HepG2 (cell line): ENCODE data around the gene CROCC. TPM values are rescaled to one million over a fixed set of nuclear protein-coding genes. Genes with fewer than 3 reads are reported as not detected.
A peak's percentile ranks its signal among the peaks of the same experiment; 100 is the strongest.
"Not testable (repeated sequence)": the region's sequence is repeated elsewhere in the genome, so short reads cannot be mapped to it uniquely, and the experiment has no call there.

Source experiments
- ATAC-seq: fragments of 200-7000 bp; cut with Tn5 transposase; 3 replicates; pipeline ENCODE4 v1.9.1; 2020; ENCODE audit warnings: mild to moderate bottlenecking, moderate library complexity
- BruUV-seq: library from RNA; stranded (reverse); fragments of 400-500 nt; replicated peaks from 2 replicates; lab custom pipeline; 2021; lab: Mats Ljungman, UMichigan
- CTCF ChIA-PET: fragments of 300-600 bp; formaldehyde crosslinking; extraction: SDS; loops from one replicate; lab custom pipeline; 2021; ENCODE audit warnings: low total read pairs, inconsistent platforms, low intra/inter-chr PET ratio; lab: Yijun Ruan, JAX
- POLR2A ChIA-PET: fragments of 350-600 bp; sonication (Branson Sonifier 250); formaldehyde crosslinking; loops from one replicate; lab custom pipeline; 2020; ENCODE audit warnings: antibody characterized with exemption, inconsistent platforms; lab: Yijun Ruan, JAX
- DNase-seq: peaks from one replicate; pipeline ENCODE4 v3.0.0-alpha.2; 2015; ENCODE audit warnings: low spot score
- FAIRE-seq: peaks from 3 replicates; lab custom pipeline; 2011; peaks lifted over from hg19 to GRCh38; lab: Jason Lieb, UNC
- H2AFZ ChIP-seq: one replicate; pipeline ENCODE4 v1.6.1; 2011; ENCODE audit warnings: low read length, inconsistent platforms
- H3K27ac ChIP-seq: fragments of 300-600 bp; 3 replicates; pipeline ENCODE4 v1.8.0; 2011; ENCODE audit warnings: mixed run types, mild to moderate bottlenecking, mixed read lengths, low read length, inconsistent platforms; ENCODE audit not compliant: insufficient read depth; ENCODE audit errors: extremely low read length
- H3K27me3 ChIP-seq, 2 experiments: fragments of 200-600 bp in 1 of 2; 2 replicates in 1 of 2; 3 replicates in 1 of 2; pipeline versions ENCODE4 v1.6.0 to v1.8.0; 2011; ENCODE audit warnings: low read length in 2 of 2, mild to moderate bottlenecking in 2 of 2, moderate library complexity in 2 of 2, inconsistent platforms in 1 of 2; ENCODE audit not compliant: insufficient read depth in 2 of 2, control insufficient read depth in 1 of 2
- H3K36me3 ChIP-seq, 2 experiments: fragments of 200-600 bp in 1 of 2; replicated peaks in 1 of 2; 2 replicates in 1 of 2; 3 replicates in 1 of 2; pipeline versions ENCODE4 v1.5.1 to v1.8.0; 2011; ENCODE audit warnings: low read length in 2 of 2, inconsistent platforms in 1 of 2; ENCODE audit not compliant: insufficient read depth in 2 of 2, control insufficient read depth in 1 of 2
- H3K4me1 ChIP-seq: 2 replicates; pipeline ENCODE4 v1.5.1; 2012; ENCODE audit warnings: low read length, inconsistent platforms; ENCODE audit not compliant: insufficient read depth
- H3K4me2 ChIP-seq: 2 replicates; pipeline ENCODE4 v1.6.0; 2011; ENCODE audit warnings: low read depth, low read length, inconsistent platforms
- H3K4me3 ChIP-seq, 3 experiments: fragments of 200-600 bp in 1 of 3; sonication (generic), shearing (Covaris generic) in 1 of 3; replicated peaks in 1 of 3; 2 replicates each; pipeline ENCODE4 v1.5.1; 2011 to 2016; ENCODE audit warnings: low read length in 3 of 3, inconsistent platforms in 2 of 3, low read depth in 2 of 3, mild to moderate bottlenecking in 2 of 3, control low read depth in 1 of 3, mixed read lengths in 1 of 3; ENCODE audit not compliant: insufficient read depth in 1 of 3
- H3K79me2 ChIP-seq: one replicate; pipeline ENCODE4 v1.6.1; 2011; ENCODE audit warnings: low read length, inconsistent platforms; ENCODE audit not compliant: insufficient read depth
- H3K9ac ChIP-seq: 2 replicates; pipeline ENCODE4 v1.6.0; 2011; ENCODE audit warnings: mild to moderate bottlenecking, low read depth, low read length, inconsistent platforms; ENCODE audit not compliant: insufficient read depth
- H3K9me3 ChIP-seq: 2 replicates; pipeline ENCODE4 v1.5.1; 2012; ENCODE audit warnings: mild to moderate bottlenecking, low read length
- H4K20me1 ChIP-seq: 2 replicates; pipeline ENCODE4 v1.6.0; 2011; ENCODE audit warnings: inconsistent platforms, mild to moderate bottlenecking, low read length, moderate library complexity; ENCODE audit not compliant: insufficient read depth
- CBX1 ChIP-seq: IDR thresholded peaks from one replicate; pipeline ENCODE4 v1.6.1; 2016; ENCODE audit warnings: antibody characterized with exemption, low read depth
- MAZ ChIP-seq, 2 experiments: sonication (generic) in 1 of 2; formaldehyde crosslinking in 1 of 2; IDR thresholded peaks; 2 replicates each; pipeline versions ENCODE4 v1.5.0 to v1.6.1; 2012 to 2020; ENCODE audit warnings: low read depth in 2 of 2, mild to moderate bottlenecking in 2 of 2, borderline replicate concordance in 1 of 2, improper control_type of control experiment in 1 of 2, low read length in 1 of 2, missing genetic modification reagents in 1 of 2, moderate library complexity in 1 of 2
- REPIN1 ChIP-seq: sonication (generic); formaldehyde crosslinking; IDR thresholded peaks from 2 replicates; pipeline ENCODE4 v1.8.0; 2022; ENCODE audit warnings: missing genetic modification reagents, low read depth, mild to moderate bottlenecking, borderline replicate concordance
- ZMYM3 ChIP-seq: sonication (generic); formaldehyde crosslinking; IDR thresholded peaks from 2 replicates; pipeline ENCODE4 v1.5.1; 2020; ENCODE audit warnings: mild to moderate bottlenecking, missing genetic modification reagents
- ZNF3 ChIP-seq: IDR thresholded peaks from 2 replicates; pipeline ENCODE4 v1.7.0; 2017; ENCODE audit warnings: inconsistent platforms
- WGBS: methylation state at CpG from one replicate; pipeline ENCODE4 v1.1.6; 2017; ENCODE audit warnings: low lambda C conversion rate; 5-methylcytosine and 5-hydroxymethylcytosine counted together
- in situ Hi-C: cut with HindIII; loops from 2 replicates; pipeline ENCODE4 v1.10.0; 2017; ENCODE audit warnings: low pct_unique_long_range_greater_than_20kb; ENCODE audit not compliant: extremely low pct_ligation_motif_present
- intact Hi-C: fragments of 100-400 bp; cut with micrococcal nuclease; formaldehyde crosslinking; loops from one replicate; pipeline ENCODE4 v1.10.0; 2022; ENCODE audit not compliant: unreplicated experiment
- polyA plus RNA-seq, 8 experiments: library from polyadenylated mRNA; depleted of rRNA in 3 of 8; stranded (reverse) in 7 of 8; unstranded in 1 of 8; fragments of >200 nt; fragmentation: Illumina TruSeq in 4 of 8; extraction: Trizol in 4 of 8; gene quantifications; 2 replicates each; pipeline versions ENCODE4 v1.2.1 to v1.2.3, GENCODE V29; 2011 to 2016; ENCODE audit warnings: low read depth in 4 of 8, missing spikeins in 1 of 8, mixed read lengths in 1 of 8; ENCODE audit not compliant: insufficient read depth in 1 of 8
- total RNA-seq, 5 experiments: library from RNA; depleted of rRNA; stranded (reverse); fragments of >200 nt; fragmentation: Illumina TruSeq; extraction: Trizol; gene quantifications; 2 replicates each; pipeline ENCODE4 v1.2.3, GENCODE V29; 2016; ENCODE audit warnings: low read depth in 1 of 5
- TF ChIP-seq, protein P1 (sequence below): IDR thresholded peaks from 2 replicates; pipeline ENCODE4 v1.6.1; 2016
- TF ChIP-seq, protein P2 (sequence below): sonication (generic); formaldehyde crosslinking; IDR thresholded peaks from 2 replicates; pipeline ENCODE4 v1.5.0; 2020; ENCODE audit warnings: mild to moderate bottlenecking, missing genetic modification reagents
- TF ChIP-seq, protein P3 (sequence below): sonication (generic); formaldehyde crosslinking; IDR thresholded peaks from 2 replicates; pipeline ENCODE4 v1.4.0; 2020; ENCODE audit warnings: mild to moderate bottlenecking, missing genetic modification reagents

Gene CROCC
- total and polyA plus RNA-seq, 2 of the 13 experiments (the other 11 are each of a cell fraction or from before 2014, with no cell fraction given): 7.8 to 15.5 TPM

DNA sequence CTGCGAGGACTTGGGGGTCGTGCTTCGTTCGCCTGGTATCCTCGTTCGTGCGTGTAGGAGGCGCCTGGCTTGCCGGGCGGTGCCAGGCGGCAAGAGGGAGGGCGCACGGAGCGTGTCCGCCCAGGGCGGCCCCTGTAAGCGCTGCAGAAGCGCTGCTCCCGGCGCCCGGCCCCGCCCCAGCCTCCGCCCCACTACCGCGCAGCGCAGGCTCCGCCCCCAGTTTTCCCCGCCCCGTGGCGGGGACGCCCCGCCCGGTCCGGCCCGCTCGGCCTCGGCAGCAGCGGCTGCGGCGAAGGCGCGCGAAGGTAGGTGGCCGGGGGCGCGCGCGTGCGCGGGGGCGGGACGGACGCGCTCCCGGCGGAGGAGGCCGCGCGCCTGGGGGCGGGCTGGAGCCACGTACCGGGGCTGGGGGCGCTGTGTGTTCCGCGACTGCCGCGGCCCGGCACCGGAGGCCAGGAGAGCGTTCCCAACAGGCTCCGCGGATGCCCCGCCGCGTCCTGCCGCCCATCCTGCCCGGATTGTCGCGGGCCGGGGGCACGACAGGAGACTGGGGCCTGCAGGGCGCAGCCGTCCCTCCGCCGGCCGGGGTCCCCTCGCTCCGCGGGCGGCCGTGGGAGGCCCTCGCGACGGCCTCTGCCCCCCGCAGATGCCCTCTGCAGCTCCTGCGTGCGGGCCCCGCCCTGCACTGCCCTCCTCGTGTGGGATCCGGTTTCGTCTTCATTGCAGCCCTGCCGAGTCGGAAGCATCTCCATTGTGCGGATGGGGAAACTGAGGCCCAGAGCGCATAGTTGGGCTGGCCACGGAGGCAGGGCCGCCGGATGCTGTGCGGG is 7.7 kb upstream of the CROCC start (continued):
- TF ChIP-seq, protein P1, sequence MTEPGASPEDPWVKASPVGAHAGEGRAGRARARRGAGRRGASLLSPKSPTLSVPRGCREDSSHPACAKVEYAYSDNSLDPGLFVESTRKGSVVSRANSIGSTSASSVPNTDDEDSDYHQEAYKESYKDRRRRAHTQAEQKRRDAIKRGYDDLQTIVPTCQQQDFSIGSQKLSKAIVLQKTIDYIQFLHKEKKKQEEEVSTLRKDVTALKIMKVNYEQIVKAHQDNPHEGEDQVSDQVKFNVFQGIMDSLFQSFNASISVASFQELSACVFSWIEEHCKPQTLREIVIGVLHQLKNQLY (CRISPR knock-in tag): no peak
- TF ChIP-seq CBX1 (peak; percentile 48), ZNF3 (no peak), REPIN1 (CRISPR knock-in tag) (peak; percentile 68; the same call in 1 of the 2 replicates), MAZ (IDR thresholded peaks at IDR 0.05; ENCODE audit: borderline replicate concordance, low read depth, low read length) (0 out of 2 replicates have a peak, but pooled peaks have one; percentile 21), MAZ (CRISPR knock-in tag; IDR thresholded peaks at IDR 0.05; ENCODE audit: low read depth) (peak; percentile 64)
- TF ChIP-seq, protein P2, sequence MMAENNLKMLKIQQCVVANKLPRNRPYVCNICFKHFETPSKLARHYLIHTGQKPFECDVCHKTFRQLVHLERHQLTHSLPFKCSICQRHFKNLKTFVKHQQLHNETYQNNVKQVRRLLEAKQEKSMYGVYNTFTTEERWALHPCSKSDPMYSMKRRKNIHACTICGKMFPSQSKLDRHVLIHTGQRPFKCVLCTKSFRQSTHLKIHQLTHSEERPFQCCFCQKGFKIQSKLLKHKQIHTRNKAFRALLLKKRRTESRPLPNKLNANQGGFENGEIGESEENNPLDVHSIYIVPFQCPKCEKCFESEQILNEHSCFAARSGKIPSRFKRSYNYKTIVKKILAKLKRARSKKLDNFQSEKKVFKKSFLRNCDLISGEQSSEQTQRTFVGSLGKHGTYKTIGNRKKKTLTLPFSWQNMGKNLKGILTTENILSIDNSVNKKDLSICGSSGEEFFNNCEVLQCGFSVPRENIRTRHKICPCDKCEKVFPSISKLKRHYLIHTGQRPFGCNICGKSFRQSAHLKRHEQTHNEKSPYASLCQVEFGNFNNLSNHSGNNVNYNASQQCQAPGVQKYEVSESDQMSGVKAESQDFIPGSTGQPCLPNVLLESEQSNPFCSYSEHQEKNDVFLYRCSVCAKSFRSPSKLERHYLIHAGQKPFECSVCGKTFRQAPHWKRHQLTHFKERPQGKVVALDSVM (CRISPR knock-in tag): peak; percentile 19; the same call in 1 of the 2 replicates

DNA sequence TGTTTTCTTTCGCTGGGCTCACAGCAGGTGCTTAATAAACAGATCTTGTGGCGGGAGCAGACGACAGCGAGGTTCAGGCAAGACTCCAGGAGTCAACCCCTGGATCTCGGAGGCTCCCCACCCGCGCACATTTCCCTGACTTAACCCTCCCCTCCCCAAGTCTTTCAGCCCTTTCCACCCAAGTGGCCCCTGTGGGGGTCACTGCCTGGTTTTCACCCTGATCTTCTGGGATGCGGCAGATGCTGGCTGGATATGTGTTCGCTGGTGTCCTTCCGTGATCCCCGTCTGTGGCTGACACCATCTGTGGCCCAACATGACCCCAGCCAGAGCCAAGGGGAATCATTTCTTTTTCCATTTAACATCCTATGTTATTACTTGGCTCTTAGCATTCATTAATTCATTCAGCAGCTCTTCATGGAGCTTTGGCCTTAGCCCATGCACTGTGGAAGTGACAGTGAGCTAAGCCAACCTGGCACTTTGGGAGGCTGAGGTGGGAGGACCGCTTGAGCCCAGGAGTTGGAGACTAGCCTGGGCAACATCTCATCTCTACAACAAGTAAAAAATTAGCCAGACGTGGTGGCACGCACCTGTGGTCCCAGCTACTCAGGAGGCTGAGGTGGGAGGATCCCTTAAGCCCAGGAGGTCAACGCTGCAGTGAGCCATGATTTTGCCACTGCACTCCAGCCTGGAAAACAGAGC is 6.7 kb upstream of the CROCC start:
- POLR2A ChIA-PET: interaction anchor here (1.6 kb wide), 1 partner anchor 10 kb away, joined by 3 read pairs; no protein-coding TSS in a partner anchor
- H3K36me3 ChIP-seq, H3K79me2 ChIP-seq, H3K27ac ChIP-seq, H3K9me3 ChIP-seq, H2AFZ ChIP-seq, intact Hi-C loops, ATAC-seq, H4K20me1 ChIP-seq, DNase-seq, in situ Hi-C loops, CTCF ChIA-PET, FAIRE-seq, H3K27me3 ChIP-seq: not testable (repeated sequence)
- H3K9ac ChIP-seq: peak overlapping the region; percentile 79; the same call in 1 of the 2 replicates
- H3K4me1 ChIP-seq: peaks cover 39% of the 10 kb centered on the region
- WGBS: 22% methylated on average over 10 of the region's 15 CpGs
- peak overlapping the region; percentile 93 for H3K4me2 ChIP-seq
- BruUV-seq: TSS peak; percentile 71
- peak overlapping the region; percentile 59 to 84 (median 80); a peak in 4 of 6 replicates for H3K4me3 ChIP-seq
- TF ChIP-seq, protein P3, sequence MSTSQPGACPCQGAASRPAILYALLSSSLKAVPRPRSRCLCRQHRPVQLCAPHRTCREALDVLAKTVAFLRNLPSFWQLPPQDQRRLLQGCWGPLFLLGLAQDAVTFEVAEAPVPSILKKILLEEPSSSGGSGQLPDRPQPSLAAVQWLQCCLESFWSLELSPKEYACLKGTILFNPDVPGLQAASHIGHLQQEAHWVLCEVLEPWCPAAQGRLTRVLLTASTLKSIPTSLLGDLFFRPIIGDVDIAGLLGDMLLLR: 0 out of 2 replicates have a peak, but pooled peaks have one; percentile 28
- TF ChIP-seq, protein P2 (CRISPR knock-in tag): peak; percentile 91
- peak; percentile 51; the same call in 1 of the 2 replicates for TF ChIP-seq ZMYM3 (CRISPR knock-in tag)
